K562 (cell line): ENCODE results near the gene TOX2. TPM values are rescaled to one million over a fixed set of nuclear protein-coding genes. Genes with fewer than 3 reads are reported as not detected.

Experiments used
- RAD51 ChIP-seq: fragments of 450-650 bp; IDR thresholded peaks from 2 replicates; pipeline ENCODE4 v1.7.1; 2016; ENCODE audit warnings: low read depth, mild to moderate bottlenecking, borderline replicate concordance
- polyA plus RNA-seq, 8 experiments: library from polyadenylated mRNA; depleted of rRNA in 4 of 8; stranded (reverse) in 5 of 8; unstranded in 3 of 8; fragments of >200 nt; fragmentation: Nextera tagmentation in 2 of 8; fragmentation: Illumina TruSeq in 1 of 8; extraction: Ambion mirVana in 2 of 8; extraction: Trizol in 1 of 8; gene quantifications; 2 replicates each; pipeline versions ENCODE4 v1.2.1 to v1.2.3, GENCODE V29; 2011 to 2014; ENCODE audit warnings: inconsistent platforms in 1 of 8, missing spikeins in 1 of 8
- total RNA-seq, 7 experiments: library from RNA; depleted of rRNA in 6 of 7; stranded (reverse); fragments of >200 nt in 6 of 7; fragmentation: Illumina TruSeq in 2 of 7; extraction: Trizol in 2 of 7; gene quantifications; 2 replicates each; pipeline versions ENCODE4 v1.2.1 to v1.2.3, GENCODE V29; 2011 to 2021; ENCODE audit warnings: low replicate concordance in 1 of 7
- TF ChIP-seq, protein P1 (sequence below): fragments of 450-650 bp; IDR thresholded peaks from 2 replicates; pipeline ENCODE4 v1.6.1; 2016; ENCODE audit warnings: mild to moderate bottlenecking, moderate library complexity
- TF ChIP-seq, protein P2 (sequence below): fragments of 200-600 bp; sonication (generic); IDR thresholded peaks from one replicate; pipeline ENCODE4 v1.6.1; 2012; ENCODE audit warnings: mild to moderate bottlenecking, low read depth, low read length, inconsistent platforms

The TOX2 gene
- total and polyA plus RNA-seq, 9 of the 15 experiments (the other 6 are each of a cell fraction or from before 2014, with no cell fraction given): not detected

DNA sequence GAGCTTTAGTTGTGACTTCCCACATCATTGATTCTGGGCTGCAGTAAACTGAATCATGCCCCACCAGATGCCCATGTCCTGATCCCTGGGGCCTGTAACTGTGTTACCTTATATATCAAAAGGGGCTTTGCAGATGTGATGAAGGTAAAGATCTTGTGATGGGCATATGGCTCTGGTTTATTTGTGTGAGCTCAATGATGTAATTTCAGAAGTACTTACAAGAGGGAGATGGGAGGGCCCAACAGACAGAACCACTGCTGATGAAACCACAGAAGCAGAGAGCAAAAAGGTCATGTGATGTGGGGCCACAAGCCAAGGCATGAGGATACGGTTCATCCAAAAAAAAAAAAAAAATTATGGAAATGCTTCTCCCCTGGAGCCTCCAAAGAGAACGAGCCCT is 118.7 kb downstream of the TOX2 start (continued):
- TF ChIP-seq, protein P1, sequence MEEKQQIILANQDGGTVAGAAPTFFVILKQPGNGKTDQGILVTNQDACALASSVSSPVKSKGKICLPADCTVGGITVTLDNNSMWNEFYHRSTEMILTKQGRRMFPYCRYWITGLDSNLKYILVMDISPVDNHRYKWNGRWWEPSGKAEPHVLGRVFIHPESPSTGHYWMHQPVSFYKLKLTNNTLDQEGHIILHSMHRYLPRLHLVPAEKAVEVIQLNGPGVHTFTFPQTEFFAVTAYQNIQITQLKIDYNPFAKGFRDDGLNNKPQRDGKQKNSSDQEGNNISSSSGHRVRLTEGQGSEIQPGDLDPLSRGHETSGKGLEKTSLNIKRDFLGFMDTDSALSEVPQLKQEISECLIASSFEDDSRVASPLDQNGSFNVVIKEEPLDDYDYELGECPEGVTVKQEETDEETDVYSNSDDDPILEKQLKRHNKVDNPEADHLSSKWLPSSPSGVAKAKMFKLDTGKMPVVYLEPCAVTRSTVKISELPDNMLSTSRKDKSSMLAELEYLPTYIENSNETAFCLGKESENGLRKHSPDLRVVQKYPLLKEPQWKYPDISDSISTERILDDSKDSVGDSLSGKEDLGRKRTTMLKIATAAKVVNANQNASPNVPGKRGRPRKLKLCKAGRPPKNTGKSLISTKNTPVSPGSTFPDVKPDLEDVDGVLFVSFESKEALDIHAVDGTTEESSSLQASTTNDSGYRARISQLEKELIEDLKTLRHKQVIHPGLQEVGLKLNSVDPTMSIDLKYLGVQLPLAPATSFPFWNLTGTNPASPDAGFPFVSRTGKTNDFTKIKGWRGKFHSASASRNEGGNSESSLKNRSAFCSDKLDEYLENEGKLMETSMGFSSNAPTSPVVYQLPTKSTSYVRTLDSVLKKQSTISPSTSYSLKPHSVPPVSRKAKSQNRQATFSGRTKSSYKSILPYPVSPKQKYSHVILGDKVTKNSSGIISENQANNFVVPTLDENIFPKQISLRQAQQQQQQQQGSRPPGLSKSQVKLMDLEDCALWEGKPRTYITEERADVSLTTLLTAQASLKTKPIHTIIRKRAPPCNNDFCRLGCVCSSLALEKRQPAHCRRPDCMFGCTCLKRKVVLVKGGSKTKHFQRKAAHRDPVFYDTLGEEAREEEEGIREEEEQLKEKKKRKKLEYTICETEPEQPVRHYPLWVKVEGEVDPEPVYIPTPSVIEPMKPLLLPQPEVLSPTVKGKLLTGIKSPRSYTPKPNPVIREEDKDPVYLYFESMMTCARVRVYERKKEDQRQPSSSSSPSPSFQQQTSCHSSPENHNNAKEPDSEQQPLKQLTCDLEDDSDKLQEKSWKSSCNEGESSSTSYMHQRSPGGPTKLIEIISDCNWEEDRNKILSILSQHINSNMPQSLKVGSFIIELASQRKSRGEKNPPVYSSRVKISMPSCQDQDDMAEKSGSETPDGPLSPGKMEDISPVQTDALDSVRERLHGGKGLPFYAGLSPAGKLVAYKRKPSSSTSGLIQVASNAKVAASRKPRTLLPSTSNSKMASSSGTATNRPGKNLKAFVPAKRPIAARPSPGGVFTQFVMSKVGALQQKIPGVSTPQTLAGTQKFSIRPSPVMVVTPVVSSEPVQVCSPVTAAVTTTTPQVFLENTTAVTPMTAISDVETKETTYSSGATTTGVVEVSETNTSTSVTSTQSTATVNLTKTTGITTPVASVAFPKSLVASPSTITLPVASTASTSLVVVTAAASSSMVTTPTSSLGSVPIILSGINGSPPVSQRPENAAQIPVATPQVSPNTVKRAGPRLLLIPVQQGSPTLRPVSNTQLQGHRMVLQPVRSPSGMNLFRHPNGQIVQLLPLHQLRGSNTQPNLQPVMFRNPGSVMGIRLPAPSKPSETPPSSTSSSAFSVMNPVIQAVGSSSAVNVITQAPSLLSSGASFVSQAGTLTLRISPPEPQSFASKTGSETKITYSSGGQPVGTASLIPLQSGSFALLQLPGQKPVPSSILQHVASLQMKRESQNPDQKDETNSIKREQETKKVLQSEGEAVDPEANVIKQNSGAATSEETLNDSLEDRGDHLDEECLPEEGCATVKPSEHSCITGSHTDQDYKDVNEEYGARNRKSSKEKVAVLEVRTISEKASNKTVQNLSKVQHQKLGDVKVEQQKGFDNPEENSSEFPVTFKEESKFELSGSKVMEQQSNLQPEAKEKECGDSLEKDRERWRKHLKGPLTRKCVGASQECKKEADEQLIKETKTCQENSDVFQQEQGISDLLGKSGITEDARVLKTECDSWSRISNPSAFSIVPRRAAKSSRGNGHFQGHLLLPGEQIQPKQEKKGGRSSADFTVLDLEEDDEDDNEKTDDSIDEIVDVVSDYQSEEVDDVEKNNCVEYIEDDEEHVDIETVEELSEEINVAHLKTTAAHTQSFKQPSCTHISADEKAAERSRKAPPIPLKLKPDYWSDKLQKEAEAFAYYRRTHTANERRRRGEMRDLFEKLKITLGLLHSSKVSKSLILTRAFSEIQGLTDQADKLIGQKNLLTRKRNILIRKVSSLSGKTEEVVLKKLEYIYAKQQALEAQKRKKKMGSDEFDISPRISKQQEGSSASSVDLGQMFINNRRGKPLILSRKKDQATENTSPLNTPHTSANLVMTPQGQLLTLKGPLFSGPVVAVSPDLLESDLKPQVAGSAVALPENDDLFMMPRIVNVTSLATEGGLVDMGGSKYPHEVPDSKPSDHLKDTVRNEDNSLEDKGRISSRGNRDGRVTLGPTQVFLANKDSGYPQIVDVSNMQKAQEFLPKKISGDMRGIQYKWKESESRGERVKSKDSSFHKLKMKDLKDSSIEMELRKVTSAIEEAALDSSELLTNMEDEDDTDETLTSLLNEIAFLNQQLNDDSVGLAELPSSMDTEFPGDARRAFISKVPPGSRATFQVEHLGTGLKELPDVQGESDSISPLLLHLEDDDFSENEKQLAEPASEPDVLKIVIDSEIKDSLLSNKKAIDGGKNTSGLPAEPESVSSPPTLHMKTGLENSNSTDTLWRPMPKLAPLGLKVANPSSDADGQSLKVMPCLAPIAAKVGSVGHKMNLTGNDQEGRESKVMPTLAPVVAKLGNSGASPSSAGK: 0 out of 2 replicates have a peak, but pooled peaks have one; percentile 9
- peak; percentile 20; the same call in 1 of the 2 replicates for TF ChIP-seq RAD51
- TF ChIP-seq, protein P2, sequence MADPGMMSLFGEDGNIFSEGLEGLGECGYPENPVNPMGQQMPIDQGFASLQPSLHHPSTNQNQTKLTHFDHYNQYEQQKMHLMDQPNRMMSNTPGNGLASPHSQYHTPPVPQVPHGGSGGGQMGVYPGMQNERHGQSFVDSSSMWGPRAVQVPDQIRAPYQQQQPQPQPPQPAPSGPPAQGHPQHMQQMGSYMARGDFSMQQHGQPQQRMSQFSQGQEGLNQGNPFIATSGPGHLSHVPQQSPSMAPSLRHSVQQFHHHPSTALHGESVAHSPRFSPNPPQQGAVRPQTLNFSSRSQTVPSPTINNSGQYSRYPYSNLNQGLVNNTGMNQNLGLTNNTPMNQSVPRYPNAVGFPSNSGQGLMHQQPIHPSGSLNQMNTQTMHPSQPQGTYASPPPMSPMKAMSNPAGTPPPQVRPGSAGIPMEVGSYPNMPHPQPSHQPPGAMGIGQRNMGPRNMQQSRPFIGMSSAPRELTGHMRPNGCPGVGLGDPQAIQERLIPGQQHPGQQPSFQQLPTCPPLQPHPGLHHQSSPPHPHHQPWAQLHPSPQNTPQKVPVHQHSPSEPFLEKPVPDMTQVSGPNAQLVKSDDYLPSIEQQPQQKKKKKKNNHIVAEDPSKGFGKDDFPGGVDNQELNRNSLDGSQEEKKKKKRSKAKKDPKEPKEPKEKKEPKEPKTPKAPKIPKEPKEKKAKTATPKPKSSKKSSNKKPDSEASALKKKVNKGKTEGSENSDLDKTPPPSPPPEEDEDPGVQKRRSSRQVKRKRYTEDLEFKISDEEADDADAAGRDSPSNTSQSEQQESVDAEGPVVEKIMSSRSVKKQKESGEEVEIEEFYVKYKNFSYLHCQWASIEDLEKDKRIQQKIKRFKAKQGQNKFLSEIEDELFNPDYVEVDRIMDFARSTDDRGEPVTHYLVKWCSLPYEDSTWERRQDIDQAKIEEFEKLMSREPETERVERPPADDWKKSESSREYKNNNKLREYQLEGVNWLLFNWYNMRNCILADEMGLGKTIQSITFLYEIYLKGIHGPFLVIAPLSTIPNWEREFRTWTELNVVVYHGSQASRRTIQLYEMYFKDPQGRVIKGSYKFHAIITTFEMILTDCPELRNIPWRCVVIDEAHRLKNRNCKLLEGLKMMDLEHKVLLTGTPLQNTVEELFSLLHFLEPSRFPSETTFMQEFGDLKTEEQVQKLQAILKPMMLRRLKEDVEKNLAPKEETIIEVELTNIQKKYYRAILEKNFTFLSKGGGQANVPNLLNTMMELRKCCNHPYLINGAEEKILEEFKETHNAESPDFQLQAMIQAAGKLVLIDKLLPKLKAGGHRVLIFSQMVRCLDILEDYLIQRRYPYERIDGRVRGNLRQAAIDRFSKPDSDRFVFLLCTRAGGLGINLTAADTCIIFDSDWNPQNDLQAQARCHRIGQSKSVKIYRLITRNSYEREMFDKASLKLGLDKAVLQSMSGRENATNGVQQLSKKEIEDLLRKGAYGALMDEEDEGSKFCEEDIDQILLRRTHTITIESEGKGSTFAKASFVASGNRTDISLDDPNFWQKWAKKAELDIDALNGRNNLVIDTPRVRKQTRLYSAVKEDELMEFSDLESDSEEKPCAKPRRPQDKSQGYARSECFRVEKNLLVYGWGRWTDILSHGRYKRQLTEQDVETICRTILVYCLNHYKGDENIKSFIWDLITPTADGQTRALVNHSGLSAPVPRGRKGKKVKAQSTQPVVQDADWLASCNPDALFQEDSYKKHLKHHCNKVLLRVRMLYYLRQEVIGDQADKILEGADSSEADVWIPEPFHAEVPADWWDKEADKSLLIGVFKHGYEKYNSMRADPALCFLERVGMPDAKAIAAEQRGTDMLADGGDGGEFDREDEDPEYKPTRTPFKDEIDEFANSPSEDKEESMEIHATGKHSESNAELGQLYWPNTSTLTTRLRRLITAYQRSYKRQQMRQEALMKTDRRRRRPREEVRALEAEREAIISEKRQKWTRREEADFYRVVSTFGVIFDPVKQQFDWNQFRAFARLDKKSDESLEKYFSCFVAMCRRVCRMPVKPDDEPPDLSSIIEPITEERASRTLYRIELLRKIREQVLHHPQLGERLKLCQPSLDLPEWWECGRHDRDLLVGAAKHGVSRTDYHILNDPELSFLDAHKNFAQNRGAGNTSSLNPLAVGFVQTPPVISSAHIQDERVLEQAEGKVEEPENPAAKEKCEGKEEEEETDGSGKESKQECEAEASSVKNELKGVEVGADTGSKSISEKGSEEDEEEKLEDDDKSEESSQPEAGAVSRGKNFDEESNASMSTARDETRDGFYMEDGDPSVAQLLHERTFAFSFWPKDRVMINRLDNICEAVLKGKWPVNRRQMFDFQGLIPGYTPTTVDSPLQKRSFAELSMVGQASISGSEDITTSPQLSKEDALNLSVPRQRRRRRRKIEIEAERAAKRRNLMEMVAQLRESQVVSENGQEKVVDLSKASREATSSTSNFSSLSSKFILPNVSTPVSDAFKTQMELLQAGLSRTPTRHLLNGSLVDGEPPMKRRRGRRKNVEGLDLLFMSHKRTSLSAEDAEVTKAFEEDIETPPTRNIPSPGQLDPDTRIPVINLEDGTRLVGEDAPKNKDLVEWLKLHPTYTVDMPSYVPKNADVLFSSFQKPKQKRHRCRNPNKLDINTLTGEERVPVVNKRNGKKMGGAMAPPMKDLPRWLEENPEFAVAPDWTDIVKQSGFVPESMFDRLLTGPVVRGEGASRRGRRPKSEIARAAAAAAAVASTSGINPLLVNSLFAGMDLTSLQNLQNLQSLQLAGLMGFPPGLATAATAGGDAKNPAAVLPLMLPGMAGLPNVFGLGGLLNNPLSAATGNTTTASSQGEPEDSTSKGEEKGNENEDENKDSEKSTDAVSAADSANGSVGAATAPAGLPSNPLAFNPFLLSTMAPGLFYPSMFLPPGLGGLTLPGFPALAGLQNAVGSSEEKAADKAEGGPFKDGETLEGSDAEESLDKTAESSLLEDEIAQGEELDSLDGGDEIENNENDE: no peak
